Panc1 (cell line): Measurements from ENCODE around the gene EMB.

Experiments used
- POLR2AphosphoS5 ChIP-seq: IDR thresholded peaks from 2 replicates; pipeline ENCODE4 v1.6.1; 2012; ENCODE audit warnings: mild to moderate bottlenecking, low read depth, low read length, moderate library complexity
- TCF7L2 ChIP-seq: IDR thresholded peaks from 2 replicates; pipeline ENCODE4 v1.6.1; 2011; ENCODE audit warnings: mild to moderate bottlenecking, low read depth, low read length, inconsistent platforms
- TF ChIP-seq, protein P1 (sequence below): fragments of 450-650 bp; IDR thresholded peaks from 2 replicates; pipeline ENCODE4 v1.5.1; 2017; ENCODE audit warnings: mild to moderate bottlenecking
- TF ChIP-seq, protein P2 (sequence below), 2 experiments: IDR thresholded peaks; 2 replicates each; pipeline ENCODE4 v1.6.1; 2011 to 2012; ENCODE audit warnings: low read depth in 2 of 2, control low read depth in 1 of 2, low read length in 1 of 2, mild to moderate bottlenecking in 1 of 2, moderate library complexity in 1 of 2; ENCODE audit not compliant: insufficient read depth in 1 of 2

DNA sequence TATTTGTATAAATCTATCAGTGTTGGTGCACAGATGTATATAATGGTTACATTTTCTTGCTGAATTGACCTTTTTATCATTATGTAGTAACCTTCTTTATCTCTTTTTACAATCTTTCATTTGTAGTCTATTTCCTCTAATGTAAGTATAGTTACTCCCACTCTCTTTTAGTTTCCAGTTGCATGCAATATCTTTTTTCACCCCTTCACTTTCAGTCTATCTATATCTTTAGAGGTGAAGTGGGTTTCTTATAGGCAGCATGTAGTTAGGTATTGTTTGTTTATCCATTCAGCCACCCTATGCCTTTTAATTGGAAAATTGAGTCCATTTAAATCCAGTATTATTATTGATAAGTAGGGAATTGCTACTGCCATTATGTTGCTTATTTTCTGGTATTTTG, 6.1 kb upstream of the EMB start:
- no peak for TF ChIP-seq POLR2AphosphoS5
- TF ChIP-seq, protein P1, sequence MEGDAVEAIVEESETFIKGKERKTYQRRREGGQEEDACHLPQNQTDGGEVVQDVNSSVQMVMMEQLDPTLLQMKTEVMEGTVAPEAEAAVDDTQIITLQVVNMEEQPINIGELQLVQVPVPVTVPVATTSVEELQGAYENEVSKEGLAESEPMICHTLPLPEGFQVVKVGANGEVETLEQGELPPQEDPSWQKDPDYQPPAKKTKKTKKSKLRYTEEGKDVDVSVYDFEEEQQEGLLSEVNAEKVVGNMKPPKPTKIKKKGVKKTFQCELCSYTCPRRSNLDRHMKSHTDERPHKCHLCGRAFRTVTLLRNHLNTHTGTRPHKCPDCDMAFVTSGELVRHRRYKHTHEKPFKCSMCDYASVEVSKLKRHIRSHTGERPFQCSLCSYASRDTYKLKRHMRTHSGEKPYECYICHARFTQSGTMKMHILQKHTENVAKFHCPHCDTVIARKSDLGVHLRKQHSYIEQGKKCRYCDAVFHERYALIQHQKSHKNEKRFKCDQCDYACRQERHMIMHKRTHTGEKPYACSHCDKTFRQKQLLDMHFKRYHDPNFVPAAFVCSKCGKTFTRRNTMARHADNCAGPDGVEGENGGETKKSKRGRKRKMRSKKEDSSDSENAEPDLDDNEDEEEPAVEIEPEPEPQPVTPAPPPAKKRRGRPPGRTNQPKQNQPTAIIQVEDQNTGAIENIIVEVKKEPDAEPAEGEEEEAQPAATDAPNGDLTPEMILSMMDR = no peak
- TF ChIP-seq, protein P2, sequence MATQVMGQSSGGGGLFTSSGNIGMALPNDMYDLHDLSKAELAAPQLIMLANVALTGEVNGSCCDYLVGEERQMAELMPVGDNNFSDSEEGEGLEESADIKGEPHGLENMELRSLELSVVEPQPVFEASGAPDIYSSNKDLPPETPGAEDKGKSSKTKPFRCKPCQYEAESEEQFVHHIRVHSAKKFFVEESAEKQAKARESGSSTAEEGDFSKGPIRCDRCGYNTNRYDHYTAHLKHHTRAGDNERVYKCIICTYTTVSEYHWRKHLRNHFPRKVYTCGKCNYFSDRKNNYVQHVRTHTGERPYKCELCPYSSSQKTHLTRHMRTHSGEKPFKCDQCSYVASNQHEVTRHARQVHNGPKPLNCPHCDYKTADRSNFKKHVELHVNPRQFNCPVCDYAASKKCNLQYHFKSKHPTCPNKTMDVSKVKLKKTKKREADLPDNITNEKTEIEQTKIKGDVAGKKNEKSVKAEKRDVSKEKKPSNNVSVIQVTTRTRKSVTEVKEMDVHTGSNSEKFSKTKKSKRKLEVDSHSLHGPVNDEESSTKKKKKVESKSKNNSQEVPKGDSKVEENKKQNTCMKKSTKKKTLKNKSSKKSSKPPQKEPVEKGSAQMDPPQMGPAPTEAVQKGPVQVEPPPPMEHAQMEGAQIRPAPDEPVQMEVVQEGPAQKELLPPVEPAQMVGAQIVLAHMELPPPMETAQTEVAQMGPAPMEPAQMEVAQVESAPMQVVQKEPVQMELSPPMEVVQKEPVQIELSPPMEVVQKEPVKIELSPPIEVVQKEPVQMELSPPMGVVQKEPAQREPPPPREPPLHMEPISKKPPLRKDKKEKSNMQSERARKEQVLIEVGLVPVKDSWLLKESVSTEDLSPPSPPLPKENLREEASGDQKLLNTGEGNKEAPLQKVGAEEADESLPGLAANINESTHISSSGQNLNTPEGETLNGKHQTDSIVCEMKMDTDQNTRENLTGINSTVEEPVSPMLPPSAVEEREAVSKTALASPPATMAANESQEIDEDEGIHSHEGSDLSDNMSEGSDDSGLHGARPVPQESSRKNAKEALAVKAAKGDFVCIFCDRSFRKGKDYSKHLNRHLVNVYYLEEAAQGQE (IDR thresholded peaks at IDR 0.05; ENCODE audit: insufficient read depth in 1 of 2, low read depth in 2 of 2, low read length in 1 of 2) = no peak
- no peak for TF ChIP-seq TCF7L2
